ENCODE results near the gene DENND1B.

The DENND1B gene

DNA sequence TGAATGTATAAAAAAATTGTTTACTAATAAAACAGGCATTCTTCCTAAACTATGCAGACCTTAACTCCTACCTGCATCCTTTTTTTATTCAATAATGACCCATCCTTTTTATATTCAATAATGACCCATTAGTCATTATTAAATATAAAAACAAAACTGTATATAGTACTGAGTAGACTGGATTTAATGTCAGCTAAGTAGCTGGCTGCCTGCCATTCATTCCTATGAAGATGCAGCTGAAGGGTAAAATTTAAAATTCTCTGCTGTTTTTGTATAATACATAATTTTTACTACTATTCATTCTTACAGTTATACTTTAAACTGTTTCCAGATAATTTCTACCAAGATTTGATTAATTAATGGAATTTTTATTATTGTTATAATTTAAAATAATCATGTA lies 79.3 kb downstream of the DENND1B start:
- ATAC-seq (ENCODE audit: insufficient read depth, low read depth): no peak
- no peak overlapping the region for H3K4me2 ChIP-seq (ENCODE audit: insufficient read depth, low read length)

DNA sequence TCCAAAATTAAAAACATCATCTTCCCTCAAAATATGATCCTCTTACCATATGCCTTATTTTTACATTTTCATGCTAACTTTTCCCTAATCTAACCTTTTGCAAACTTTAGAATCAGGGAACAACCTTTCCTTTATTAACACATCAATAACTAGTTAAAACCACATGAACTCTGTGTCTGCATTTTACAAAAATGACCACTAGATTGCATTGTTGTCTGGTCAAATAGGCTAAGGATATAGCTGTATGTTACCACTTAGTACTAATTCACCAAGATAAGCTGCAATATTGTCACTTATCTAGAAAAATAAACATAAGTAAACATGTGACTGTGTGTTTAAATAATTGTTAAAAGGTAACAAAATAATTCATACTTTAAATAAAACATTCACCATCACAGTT lies 82.3 kb downstream of the DENND1B start:
- H2AFZ ChIP-seq (ENCODE audit: low read depth, low read length): no peak overlapping the region
- peaks cover 12% of the 10 kb centered on the region for H3K9me3 ChIP-seq (ENCODE audit: insufficient read depth, low read length, severe bottlenecking)
- H3K36me3 ChIP-seq (ENCODE audit: insufficient read depth, low read length): peaks cover 15% of the 10 kb centered on the region
- ATAC-seq (ENCODE audit: insufficient read depth, low read depth): no peak
- no peaks in the 10 kb centered on the region for H3K27me3 ChIP-seq (ENCODE audit: insufficient read depth, low read length, poor library complexity)
- no peak overlapping the region for H3K4me3 ChIP-seq (ENCODE audit: low read depth in 1 of 2, low read length in 2 of 2)
- no peak overlapping the region for H3K9ac ChIP-seq (ENCODE audit: low read depth, low read length)
- no peak for DNase-seq
- no peaks in the 10 kb centered on the region for H3K4me1 ChIP-seq (ENCODE audit: insufficient read depth, low read length)
- H3K27ac ChIP-seq (ENCODE audit: low read length): no peak overlapping the region
- H3K4me2 ChIP-seq (ENCODE audit: insufficient read depth, low read length): no peak overlapping the region
- H4K20me1 ChIP-seq (ENCODE audit: insufficient read depth, low read length): peaks cover 4% of the 10 kb centered on the region; the same call in 1 of the 2 replicates
- H3K79me2 ChIP-seq (ENCODE audit: insufficient read depth, low read length): peaks cover 74% of the 10 kb centered on the region
- TF ChIP-seq, protein P1, sequence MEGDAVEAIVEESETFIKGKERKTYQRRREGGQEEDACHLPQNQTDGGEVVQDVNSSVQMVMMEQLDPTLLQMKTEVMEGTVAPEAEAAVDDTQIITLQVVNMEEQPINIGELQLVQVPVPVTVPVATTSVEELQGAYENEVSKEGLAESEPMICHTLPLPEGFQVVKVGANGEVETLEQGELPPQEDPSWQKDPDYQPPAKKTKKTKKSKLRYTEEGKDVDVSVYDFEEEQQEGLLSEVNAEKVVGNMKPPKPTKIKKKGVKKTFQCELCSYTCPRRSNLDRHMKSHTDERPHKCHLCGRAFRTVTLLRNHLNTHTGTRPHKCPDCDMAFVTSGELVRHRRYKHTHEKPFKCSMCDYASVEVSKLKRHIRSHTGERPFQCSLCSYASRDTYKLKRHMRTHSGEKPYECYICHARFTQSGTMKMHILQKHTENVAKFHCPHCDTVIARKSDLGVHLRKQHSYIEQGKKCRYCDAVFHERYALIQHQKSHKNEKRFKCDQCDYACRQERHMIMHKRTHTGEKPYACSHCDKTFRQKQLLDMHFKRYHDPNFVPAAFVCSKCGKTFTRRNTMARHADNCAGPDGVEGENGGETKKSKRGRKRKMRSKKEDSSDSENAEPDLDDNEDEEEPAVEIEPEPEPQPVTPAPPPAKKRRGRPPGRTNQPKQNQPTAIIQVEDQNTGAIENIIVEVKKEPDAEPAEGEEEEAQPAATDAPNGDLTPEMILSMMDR (IDR thresholded peaks at IDR 0.05; ENCODE audit: borderline replicate concordance, extremely low read depth, low read length, poor library complexity, severe bottlenecking): no peak
- TF ChIP-seq EZH2 (IDR thresholded peaks at IDR 0.05; ENCODE audit: borderline replicate concordance, low read depth, low read length, severe bottlenecking): no peak

More for the DNA sequence above, 79.3 kb downstream of the DENND1B start:
- no peaks in the 10 kb centered on the region for H3K36me3 ChIP-seq (ENCODE audit: insufficient read depth, low read length)
- peaks cover 4% of the 10 kb centered on the region; the same call in 1 of the 2 replicates for H4K20me1 ChIP-seq (ENCODE audit: insufficient read depth, low read length)
- no peak overlapping the region for H3K9ac ChIP-seq (ENCODE audit: low read depth, low read length)
- no peaks in the 10 kb centered on the region for H3K9me3 ChIP-seq (ENCODE audit: insufficient read depth, low read length, severe bottlenecking)
- H3K79me2 ChIP-seq (ENCODE audit: insufficient read depth, low read length): peaks cover 72% of the 10 kb centered on the region
- no peak for DNase-seq
- no peak overlapping the region for H2AFZ ChIP-seq (ENCODE audit: low read depth, low read length)
- TF ChIP-seq, protein P1 (IDR thresholded peaks at IDR 0.05; ENCODE audit: borderline replicate concordance, extremely low read depth, low read length, poor library complexity, severe bottlenecking): no peak
- no peak for TF ChIP-seq EZH2 (IDR thresholded peaks at IDR 0.05; ENCODE audit: borderline replicate concordance, low read depth, low read length, severe bottlenecking)
- H3K4me3 ChIP-seq (ENCODE audit: low read depth in 1 of 2, low read length in 2 of 2): no peak overlapping the region
- no peaks in the 10 kb centered on the region for H3K27me3 ChIP-seq (ENCODE audit: insufficient read depth, low read length, poor library complexity)
- no peak overlapping the region for H3K27ac ChIP-seq (ENCODE audit: low read length)
- no peaks in the 10 kb centered on the region for H3K4me1 ChIP-seq (ENCODE audit: insufficient read depth, low read length)

DNA sequence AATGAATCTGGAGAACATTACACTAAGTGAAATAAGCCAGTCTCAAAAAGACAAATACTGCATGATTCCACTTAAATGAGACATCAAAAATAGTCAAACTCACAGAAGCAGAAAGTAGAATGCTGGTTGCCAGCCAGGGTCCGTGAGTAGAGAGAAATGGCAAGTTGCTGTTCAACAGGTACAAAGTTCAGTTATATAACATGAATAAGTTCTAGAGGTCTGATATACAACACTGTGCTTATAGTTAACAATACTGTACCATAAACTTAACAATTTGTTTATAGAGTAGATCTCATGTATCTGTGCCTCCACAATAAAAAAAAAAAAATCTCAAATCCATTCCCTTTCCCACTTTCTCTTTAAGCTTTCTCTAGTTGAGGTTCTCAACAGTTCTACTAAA lies 83.5 kb downstream of the DENND1B start:
- Histone ChIP-seq H3K4me1 (ENCODE audit: insufficient read depth, low read length) (no peaks in the 10 kb centered on the region), H3K79me2 (ENCODE audit: insufficient read depth, low read length) (peaks cover 76% of the 10 kb centered on the region)

More for the DNA sequence above, 83.5 kb downstream of the DENND1B start:
- no peak overlapping the region for H3K4me3 ChIP-seq (ENCODE audit: low read depth in 1 of 2, low read length in 2 of 2)
- H3K9me3 ChIP-seq (ENCODE audit: insufficient read depth, low read length, severe bottlenecking): peaks cover 12% of the 10 kb centered on the region
- ATAC-seq (ENCODE audit: insufficient read depth, low read depth) (no peak), DNase-seq (no peak)
- no peaks in the 10 kb centered on the region for H4K20me1 ChIP-seq (ENCODE audit: insufficient read depth, low read length)
- peaks cover 15% of the 10 kb centered on the region for H3K36me3 ChIP-seq (ENCODE audit: insufficient read depth, low read length)
- H3K27ac ChIP-seq (ENCODE audit: low read length): no peak overlapping the region
- no peak for TF ChIP-seq EZH2 (IDR thresholded peaks at IDR 0.05; ENCODE audit: borderline replicate concordance, low read depth, low read length, severe bottlenecking)
- TF ChIP-seq, protein P1 (IDR thresholded peaks at IDR 0.05; ENCODE audit: borderline replicate concordance, extremely low read depth, low read length, poor library complexity, severe bottlenecking): no peak
- no peak overlapping the region for H3K9ac ChIP-seq (ENCODE audit: low read depth, low read length)
- no peak overlapping the region for H3K4me2 ChIP-seq (ENCODE audit: insufficient read depth, low read length)
- no peak overlapping the region for H2AFZ ChIP-seq (ENCODE audit: low read depth, low read length)
- no peaks in the 10 kb centered on the region for H3K27me3 ChIP-seq (ENCODE audit: insufficient read depth, low read length, poor library complexity)
